Measurements from ENCODE around the gene AUTS2.

The AUTS2 gene

DNA sequence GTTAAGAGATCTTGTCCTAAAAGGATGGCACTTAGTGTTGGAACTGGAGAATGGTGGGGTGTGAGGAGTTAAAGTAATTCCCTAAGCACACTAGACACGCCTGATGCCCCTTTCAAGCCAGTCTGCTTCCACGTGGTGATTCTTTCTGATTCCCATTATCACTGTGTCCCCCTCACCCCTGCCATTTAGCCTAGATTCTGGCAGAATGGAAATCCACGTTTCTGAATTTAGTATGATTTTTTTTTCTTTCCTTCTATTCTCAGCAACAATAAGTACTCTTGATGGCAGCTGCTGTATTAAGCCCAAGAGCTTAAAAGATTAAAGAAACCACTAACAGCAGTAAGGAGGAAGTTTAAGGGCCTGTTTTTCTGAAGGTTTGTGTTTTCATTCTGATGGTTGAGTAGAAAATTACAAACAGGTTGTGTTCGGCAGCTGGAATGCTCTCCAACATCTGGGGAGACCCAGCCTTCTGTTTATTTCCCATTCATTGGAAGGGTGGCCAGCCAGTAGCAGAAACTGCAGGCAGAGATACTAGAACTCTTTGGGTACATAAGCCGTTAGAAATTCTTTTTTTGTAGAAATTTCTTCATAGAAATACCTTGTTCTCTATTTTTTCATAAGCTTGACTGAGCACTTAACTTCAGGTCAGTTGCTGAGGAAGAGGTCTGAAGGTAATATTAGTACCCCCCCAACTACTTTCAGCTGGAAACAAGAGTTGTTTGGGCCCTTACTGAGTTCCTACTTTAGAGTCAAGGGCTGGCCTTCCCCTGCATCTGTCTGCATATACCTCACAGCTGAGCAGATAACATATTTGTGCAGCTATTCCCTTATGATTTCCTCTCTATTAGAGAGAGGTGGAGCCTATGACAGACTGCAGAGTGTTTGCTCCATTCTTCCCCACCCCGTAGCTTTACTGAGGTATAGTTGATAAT lies 355.1 kb downstream of the AUTS2 start:
- Histone ChIP-seq H3K4me1 (ENCODE audit: control insufficient read depth in 1 of 2, insufficient read depth in 2 of 2, low read length in 2 of 2) (no peaks in the 10 kb centered on the region), H3K9me3 (ENCODE audit: control insufficient read depth in 1 of 2, low read length in 2 of 2) (no peaks in the 10 kb centered on the region), H3K36me3 (ENCODE audit: control insufficient read depth in 1 of 2, insufficient read depth in 2 of 2, low read length in 2 of 2) (no peaks in the 10 kb centered on the region), H3K4me3 (ENCODE audit: low read depth in 1 of 2, low read length in 2 of 2) (no peak overlapping the region), H3K27ac (ENCODE audit: low read depth, low read length) (no peak overlapping the region), H3K27me3 (ENCODE audit: control insufficient read depth in 1 of 2, insufficient read depth in 2 of 2, low read length in 2 of 2) (no peaks in the 10 kb centered on the region), H3K9ac (ENCODE audit: low read depth in 1 of 2, low read length in 2 of 2) (no peak overlapping the region)

DNA sequence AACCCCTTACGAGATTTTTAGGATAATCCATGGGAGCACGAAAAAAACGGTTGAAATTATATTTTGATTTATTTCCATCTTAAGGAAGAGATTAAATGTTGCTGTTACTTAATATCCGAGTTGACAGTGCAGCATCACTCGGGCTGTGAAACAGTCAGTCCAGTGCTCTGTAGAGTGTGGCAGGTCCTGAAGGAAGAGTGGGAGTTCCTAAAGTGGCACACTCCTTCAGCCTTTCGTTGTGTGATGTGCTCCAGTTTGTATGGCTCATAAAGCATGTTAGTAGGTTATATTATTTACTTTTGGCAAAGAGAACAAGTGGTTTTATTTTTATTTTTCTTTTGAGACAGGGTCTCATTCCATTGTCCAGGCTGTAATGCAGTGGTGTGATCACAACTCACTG lies 358.3 kb downstream of the AUTS2 start:
- H3K9me3 ChIP-seq (ENCODE audit: control insufficient read depth in 1 of 2, low read length in 2 of 2): no peaks in the 10 kb centered on the region
- no peaks in the 10 kb centered on the region for H3K4me1 ChIP-seq (ENCODE audit: control insufficient read depth in 1 of 2, insufficient read depth in 2 of 2, low read length in 2 of 2)
- no peak overlapping the region for H3K4me3 ChIP-seq (ENCODE audit: low read depth in 1 of 2, low read length in 2 of 2)
- no peak overlapping the region for H3K9ac ChIP-seq (ENCODE audit: low read depth in 1 of 2, low read length in 2 of 2)
- H3K36me3 ChIP-seq (ENCODE audit: control insufficient read depth in 1 of 2, insufficient read depth in 2 of 2, low read length in 2 of 2): no peaks in the 10 kb centered on the region
- H3K27ac ChIP-seq (ENCODE audit: low read depth, low read length): no peak overlapping the region
- no peaks in the 10 kb centered on the region for H3K27me3 ChIP-seq (ENCODE audit: control insufficient read depth in 1 of 2, insufficient read depth in 2 of 2, low read length in 2 of 2)

DNA sequence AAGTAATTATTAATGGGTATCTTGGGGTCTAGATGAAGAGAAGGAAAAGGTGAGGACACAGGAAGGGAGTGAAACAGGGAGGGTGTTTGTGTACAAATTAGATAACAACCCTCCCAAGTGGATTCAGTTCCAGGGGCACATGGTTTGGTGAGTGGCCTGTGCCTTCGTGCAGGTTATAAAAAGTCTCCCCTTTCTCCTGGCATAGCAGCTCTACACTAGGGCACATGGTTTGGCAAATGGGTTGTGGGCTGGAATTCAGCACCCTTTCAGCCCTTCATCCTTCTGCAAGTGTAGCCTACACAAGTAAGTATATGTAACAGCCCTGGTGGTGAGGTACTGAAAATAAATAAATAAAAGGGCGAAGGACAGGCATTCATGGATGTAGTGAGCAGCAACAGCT lies 359.4 kb downstream of the AUTS2 start:
- H3K4me3 ChIP-seq (ENCODE audit: low read depth in 1 of 2, low read length in 2 of 2): no peak overlapping the region
- H3K36me3 ChIP-seq (ENCODE audit: control insufficient read depth in 1 of 2, insufficient read depth in 2 of 2, low read length in 2 of 2): no peaks in the 10 kb centered on the region
- no peak overlapping the region for H3K9ac ChIP-seq (ENCODE audit: low read depth in 1 of 2, low read length in 2 of 2)
- H3K27me3 ChIP-seq (ENCODE audit: control insufficient read depth in 1 of 2, insufficient read depth in 2 of 2, low read length in 2 of 2): no peaks in the 10 kb centered on the region
- H3K27ac ChIP-seq (ENCODE audit: low read depth, low read length): no peak overlapping the region
- H3K9me3 ChIP-seq (ENCODE audit: control insufficient read depth in 1 of 2, low read length in 2 of 2): no peaks in the 10 kb centered on the region
- H3K4me1 ChIP-seq (ENCODE audit: control insufficient read depth in 1 of 2, insufficient read depth in 2 of 2, low read length in 2 of 2): peaks cover 7 to 10% of the 10 kb centered on the region in 2 donors

DNA sequence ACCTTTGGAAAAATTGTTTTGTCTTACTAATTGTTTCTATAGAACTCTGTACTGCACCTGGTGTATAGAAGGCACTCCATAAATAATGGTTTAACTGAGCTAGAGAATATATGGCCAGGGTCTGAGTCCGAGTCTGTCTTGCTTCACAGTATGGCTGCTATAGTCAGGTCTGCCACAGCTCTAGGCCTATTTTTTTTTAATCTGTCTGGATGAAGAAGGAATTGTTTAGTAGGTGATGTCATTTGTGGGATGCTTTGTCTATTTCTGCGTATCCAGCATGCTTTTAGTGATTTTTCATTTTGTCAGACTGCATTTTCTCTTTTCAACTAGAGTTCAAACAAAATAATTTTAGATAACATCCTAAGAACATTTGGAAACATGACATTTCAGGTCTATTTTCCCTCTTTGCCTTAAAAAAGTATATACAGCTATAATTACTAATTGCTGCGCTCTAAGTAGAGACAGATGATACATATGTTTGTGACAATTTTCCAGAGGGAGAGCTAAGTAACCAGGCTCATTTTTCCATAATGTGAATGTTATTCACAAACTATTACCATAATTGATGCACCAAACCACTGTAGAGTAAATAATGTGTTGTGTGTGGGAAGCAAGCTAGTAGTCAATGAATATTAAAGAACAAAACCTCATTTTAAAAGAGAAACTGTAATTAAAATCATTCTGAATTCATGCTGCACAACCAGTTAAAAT lies 361.7 kb downstream of the AUTS2 start:
- Histone ChIP-seq H3K9me3 (ENCODE audit: control insufficient read depth in 1 of 2, low read length in 2 of 2) (no peaks in the 10 kb centered on the region), H3K4me1 (ENCODE audit: control insufficient read depth in 1 of 2, insufficient read depth in 2 of 2, low read length in 2 of 2) (peaks cover 9 to 11% of the 10 kb centered on the region in 2 donors), H3K27ac (ENCODE audit: low read depth, low read length) (no peak overlapping the region), H3K27me3 (ENCODE audit: control insufficient read depth in 1 of 2, insufficient read depth in 2 of 2, low read length in 2 of 2) (no peaks in the 10 kb centered on the region), H3K36me3 (ENCODE audit: control insufficient read depth in 1 of 2, insufficient read depth in 2 of 2, low read length in 2 of 2) (no peaks in the 10 kb centered on the region), H3K4me3 (ENCODE audit: low read depth in 1 of 2, low read length in 2 of 2) (no peak overlapping the region), H3K9ac (ENCODE audit: low read depth in 1 of 2, low read length in 2 of 2) (no peak overlapping the region)

DNA sequence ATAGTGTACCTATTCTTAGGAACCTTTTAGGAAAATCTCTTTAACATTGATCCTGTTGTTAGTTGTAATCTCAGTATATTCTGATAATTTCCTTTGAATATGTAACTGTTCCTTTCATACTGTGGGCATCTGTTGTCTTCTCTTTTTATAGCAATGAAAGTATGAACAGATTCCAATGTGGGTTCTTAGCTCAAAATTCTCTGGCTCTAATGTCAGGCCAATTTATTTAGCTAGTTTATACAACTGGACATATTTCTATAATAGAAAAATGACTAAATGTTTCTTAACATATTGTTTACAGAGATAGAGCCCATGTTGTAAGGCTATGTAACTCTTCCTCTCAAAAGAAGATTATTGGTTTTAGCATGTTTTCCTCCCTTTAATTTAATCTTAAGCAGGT lies 363.2 kb downstream of the AUTS2 start:
- no peaks in the 10 kb centered on the region for H3K36me3 ChIP-seq (ENCODE audit: control insufficient read depth in 1 of 2, insufficient read depth in 2 of 2, low read length in 2 of 2)
- H3K4me1 ChIP-seq (ENCODE audit: control insufficient read depth in 1 of 2, insufficient read depth in 2 of 2, low read length in 2 of 2): peaks cover 9 to 11% of the 10 kb centered on the region in 2 donors
- H3K9ac ChIP-seq (ENCODE audit: low read depth in 1 of 2, low read length in 2 of 2): no peak overlapping the region
- H3K27ac ChIP-seq (ENCODE audit: low read depth, low read length): no peak overlapping the region
- H3K4me3 ChIP-seq (ENCODE audit: low read depth in 1 of 2, low read length in 2 of 2): no peak overlapping the region
- H3K9me3 ChIP-seq (ENCODE audit: control insufficient read depth in 1 of 2, low read length in 2 of 2): no peaks in the 10 kb centered on the region
- no peaks in the 10 kb centered on the region for H3K27me3 ChIP-seq (ENCODE audit: control insufficient read depth in 1 of 2, insufficient read depth in 2 of 2, low read length in 2 of 2)

DNA sequence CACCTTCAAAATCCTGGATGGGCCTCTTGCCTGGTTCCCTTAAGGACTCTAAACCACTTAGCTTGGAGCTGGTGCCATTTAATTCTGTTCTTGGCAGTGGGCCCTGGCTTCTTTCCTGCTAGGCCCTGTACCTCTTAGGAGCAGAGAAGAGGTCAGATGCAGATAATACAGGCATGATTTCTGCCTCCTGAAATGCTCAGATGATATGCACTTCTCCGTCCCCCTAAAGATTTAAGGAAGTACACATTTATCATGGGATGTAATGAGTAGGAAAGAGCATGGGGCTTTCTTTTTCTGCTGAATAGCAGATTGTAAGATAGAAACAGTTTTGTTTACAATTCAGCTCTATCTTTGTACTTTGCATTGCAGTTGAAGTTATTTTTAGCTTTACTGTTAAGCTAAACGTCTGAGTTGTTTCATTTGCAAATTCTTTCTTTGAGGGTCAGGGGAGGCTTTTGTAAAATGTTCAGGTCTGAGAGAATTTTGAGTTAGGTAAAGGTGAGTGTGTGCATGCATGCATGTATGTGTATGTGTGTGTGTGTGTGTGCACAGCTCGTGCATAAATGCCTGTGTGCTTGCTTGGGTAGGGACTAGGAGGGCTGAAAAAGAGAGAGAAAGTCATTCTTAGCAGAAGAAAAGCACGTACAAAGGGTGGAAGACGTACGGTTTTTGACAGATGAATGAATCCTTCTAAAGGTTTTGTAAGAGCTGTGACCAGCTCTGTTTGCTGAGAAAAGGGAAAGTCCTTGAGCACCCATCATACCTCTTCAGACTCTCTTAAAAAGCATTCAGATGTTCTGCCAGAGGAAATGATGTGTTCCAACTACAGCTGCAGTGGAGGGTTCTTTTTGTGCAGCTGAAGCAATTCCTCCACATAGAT lies 364.2 kb downstream of the AUTS2 start:
- Histone ChIP-seq H3K36me3 (ENCODE audit: control insufficient read depth in 1 of 2, insufficient read depth in 2 of 2, low read length in 2 of 2) (no peaks in the 10 kb centered on the region), H3K27ac (ENCODE audit: low read depth, low read length) (no peak overlapping the region), H3K4me3 (ENCODE audit: low read depth in 1 of 2, low read length in 2 of 2) (no peak overlapping the region)

DNA sequence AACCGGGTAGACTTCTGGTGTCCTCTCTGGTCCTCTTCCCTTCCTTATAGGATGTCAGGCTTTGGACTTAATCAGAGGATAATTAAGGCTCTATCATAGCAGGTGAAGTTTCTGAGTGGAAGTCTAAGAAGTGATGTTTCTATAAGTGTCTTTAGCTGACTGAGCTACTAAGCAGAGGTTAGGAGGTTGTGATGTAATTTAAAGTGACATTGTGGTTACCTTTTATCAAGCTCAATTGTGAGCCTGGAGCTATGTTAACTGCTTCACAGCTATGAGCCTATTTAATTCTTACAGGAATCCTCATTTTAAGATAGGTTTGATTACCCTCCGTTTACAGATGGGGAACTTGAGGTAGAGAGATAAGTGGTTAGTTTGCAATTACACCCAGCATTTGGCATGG lies 365.1 kb downstream of the AUTS2 start:
- no peak overlapping the region for H3K27ac ChIP-seq (ENCODE audit: low read depth, low read length)
- no peak overlapping the region for H3K4me3 ChIP-seq (ENCODE audit: low read depth in 1 of 2, low read length in 2 of 2)
- H3K27me3 ChIP-seq (ENCODE audit: control insufficient read depth in 1 of 2, insufficient read depth in 2 of 2, low read length in 2 of 2): no peaks in the 10 kb centered on the region
- peaks cover 9 to 11% of the 10 kb centered on the region in 2 donors for H3K4me1 ChIP-seq (ENCODE audit: control insufficient read depth in 1 of 2, insufficient read depth in 2 of 2, low read length in 2 of 2)
- no peak overlapping the region for H3K9ac ChIP-seq (ENCODE audit: low read depth in 1 of 2, low read length in 2 of 2)
- no peaks in the 10 kb centered on the region for H3K36me3 ChIP-seq (ENCODE audit: control insufficient read depth in 1 of 2, insufficient read depth in 2 of 2, low read length in 2 of 2)
- no peaks in the 10 kb centered on the region for H3K9me3 ChIP-seq (ENCODE audit: control insufficient read depth in 1 of 2, low read length in 2 of 2)

More for the DNA sequence above, 364.2 kb downstream of the AUTS2 start:
- H3K9me3 ChIP-seq (ENCODE audit: control insufficient read depth in 1 of 2, low read length in 2 of 2): no peaks in the 10 kb centered on the region
- H3K27me3 ChIP-seq (ENCODE audit: control insufficient read depth in 1 of 2, insufficient read depth in 2 of 2, low read length in 2 of 2): no peaks in the 10 kb centered on the region
- H3K4me1 ChIP-seq (ENCODE audit: control insufficient read depth in 1 of 2, insufficient read depth in 2 of 2, low read length in 2 of 2): peaks cover 9 to 11% of the 10 kb centered on the region in 2 donors
- H3K9ac ChIP-seq (ENCODE audit: low read depth in 1 of 2, low read length in 2 of 2): no peak overlapping the region

DNA sequence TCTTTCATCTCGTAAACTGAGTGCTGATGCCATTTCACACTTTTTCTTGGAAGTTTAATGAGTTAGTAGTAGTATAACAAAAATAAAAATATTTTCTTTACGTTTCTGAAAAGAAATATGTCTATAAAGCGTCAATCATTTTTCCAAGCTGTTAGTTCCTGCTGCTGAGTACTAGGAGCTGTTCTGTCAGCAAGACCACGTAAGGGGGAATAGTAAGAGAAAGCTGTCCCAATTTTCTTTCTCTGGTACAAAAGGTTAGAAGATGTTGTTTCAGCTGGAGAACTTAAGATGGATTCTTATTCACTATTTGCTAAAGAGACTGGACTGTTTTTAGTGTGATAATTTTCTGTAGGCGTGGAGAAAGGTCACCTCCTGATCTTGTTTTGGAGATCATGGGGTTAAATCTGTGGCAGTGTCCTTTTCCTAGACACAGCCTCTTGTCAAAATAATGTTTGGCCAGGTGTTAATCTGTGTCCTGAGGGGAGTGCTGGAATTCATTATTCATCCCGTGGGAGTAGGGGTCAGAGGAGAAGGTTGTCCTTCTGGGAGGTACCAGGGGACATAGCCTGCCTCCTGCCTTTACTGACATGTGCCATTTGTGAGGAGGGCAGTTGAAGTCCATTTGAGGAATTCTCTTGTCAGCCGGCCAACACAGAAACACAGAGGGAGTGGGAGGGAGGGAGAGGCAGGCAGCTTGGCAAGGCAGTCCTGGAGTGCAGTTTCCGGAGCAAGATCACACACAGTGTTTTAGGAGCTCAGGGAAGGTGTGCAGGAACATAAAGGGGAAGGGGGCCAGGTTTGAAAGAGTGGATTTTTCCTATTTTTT lies 368.7 kb downstream of the AUTS2 start:
- Histone ChIP-seq H3K4me3 (ENCODE audit: low read depth in 1 of 2, low read length in 2 of 2) (no peak overlapping the region), H3K9ac (ENCODE audit: low read depth in 1 of 2, low read length in 2 of 2) (no peak overlapping the region)

DNA sequence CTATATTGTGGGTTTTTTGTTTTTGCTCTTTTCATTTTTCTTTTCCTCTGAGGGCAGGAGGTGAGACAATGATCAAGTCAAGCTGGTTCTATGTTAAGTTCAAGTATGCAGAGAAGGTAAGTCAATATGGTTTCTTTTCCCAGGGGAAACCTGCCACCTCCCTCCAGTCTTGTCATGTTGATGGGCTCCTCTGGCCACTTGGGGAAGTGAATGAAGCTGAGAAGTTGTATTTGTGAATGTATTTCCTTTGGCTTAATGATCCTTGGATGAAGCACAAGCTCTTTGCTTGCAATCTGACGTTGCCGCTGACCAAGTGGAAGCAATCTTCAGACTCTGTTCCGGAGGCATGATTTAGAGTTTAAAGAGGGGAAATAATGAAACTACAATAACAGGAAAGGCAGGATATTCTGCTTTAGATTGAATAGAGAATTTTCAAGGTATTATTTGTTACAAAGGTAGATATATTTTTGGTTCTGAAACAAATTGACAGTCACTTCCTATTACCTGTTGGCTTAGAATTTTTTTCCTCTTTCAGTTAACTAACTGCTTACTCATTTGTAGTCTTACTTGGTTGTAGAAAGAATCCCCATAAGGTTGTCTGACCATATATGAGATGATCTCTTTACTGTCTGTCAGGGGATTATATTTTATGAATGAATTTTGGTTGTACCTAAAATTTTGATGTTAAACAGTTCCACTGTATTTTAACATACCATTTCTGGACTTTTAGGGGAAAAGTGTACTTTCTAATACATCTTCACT lies 369.6 kb downstream of the AUTS2 start:
- Histone ChIP-seq H3K36me3 (ENCODE audit: control insufficient read depth in 1 of 2, insufficient read depth in 2 of 2, low read length in 2 of 2) (no peaks in the 10 kb centered on the region), H3K27ac (ENCODE audit: low read depth, low read length) (no peak overlapping the region), H3K27me3 (ENCODE audit: control insufficient read depth in 1 of 2, insufficient read depth in 2 of 2, low read length in 2 of 2) (no peaks in the 10 kb centered on the region), H3K9ac (ENCODE audit: low read depth in 1 of 2, low read length in 2 of 2) (no peak overlapping the region), H3K4me3 (ENCODE audit: low read depth in 1 of 2, low read length in 2 of 2) (no peak overlapping the region), H3K9me3 (ENCODE audit: control insufficient read depth in 1 of 2, low read length in 2 of 2) (no peaks in the 10 kb centered on the region), H3K4me1 (ENCODE audit: control insufficient read depth in 1 of 2, insufficient read depth in 2 of 2, low read length in 2 of 2) (no peaks in the 10 kb centered on the region)

More for the DNA sequence above, 368.7 kb downstream of the AUTS2 start:
- H3K9me3 ChIP-seq (ENCODE audit: control insufficient read depth in 1 of 2, low read length in 2 of 2): no peaks in the 10 kb centered on the region
- H3K4me1 ChIP-seq (ENCODE audit: control insufficient read depth in 1 of 2, insufficient read depth in 2 of 2, low read length in 2 of 2): peaks cover 8% of the 10 kb centered on the region in 2 donors
- no peaks in the 10 kb centered on the region for H3K27me3 ChIP-seq (ENCODE audit: control insufficient read depth in 1 of 2, insufficient read depth in 2 of 2, low read length in 2 of 2)
- no peak overlapping the region for H3K27ac ChIP-seq (ENCODE audit: low read depth, low read length)
- H3K36me3 ChIP-seq (ENCODE audit: control insufficient read depth in 1 of 2, insufficient read depth in 2 of 2, low read length in 2 of 2): no peaks in the 10 kb centered on the region
